ENCODE measurements around the gene LHFPL2. TPM values are rescaled to one million over a fixed set of nuclear protein-coding genes. Genes with fewer than 3 reads are reported as not detected.

LHFPL2 gene
- total RNA-seq, 1 donor from 2014 or later, result 42.1 TPM

DNA sequence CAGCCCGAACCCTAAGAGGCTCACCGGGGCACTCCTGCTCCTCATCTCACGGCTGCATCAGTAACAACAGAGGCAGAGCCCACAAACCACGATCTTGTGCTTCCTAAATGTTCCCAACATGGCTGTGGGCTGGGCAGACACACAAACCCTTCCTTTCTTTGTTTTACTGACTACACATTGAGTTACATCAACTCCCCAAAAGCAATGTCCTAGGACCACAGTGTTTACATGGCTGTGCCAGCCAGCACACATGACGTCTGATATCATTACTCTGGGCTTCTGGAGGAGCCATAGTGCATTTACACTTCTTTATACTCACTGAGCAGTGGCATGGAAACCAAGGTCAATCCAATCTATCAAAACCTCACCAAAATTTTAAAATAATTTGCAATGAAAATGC lies 101.4 kb downstream of the LHFPL2 start:
- H3K36me3 Mint-ChIP-seq, result peaks cover 10% of the 10 kb centered on the region
- no peak overlapping the region for H3K4me3 Mint-ChIP-seq
- H3K27me3 Mint-ChIP-seq (ENCODE audit: low read depth), result no peaks in the 10 kb centered on the region
- peak overlapping the region; percentile 43 for H3K27ac Mint-ChIP-seq
- DNase-seq (ENCODE audit: low spot score in 2 of 2, unreplicated experiment in 2 of 2), result no peak
- peaks cover 9% of the 10 kb centered on the region for H3K9me3 Mint-ChIP-seq
- TF ChIP-seq, protein P1, sequence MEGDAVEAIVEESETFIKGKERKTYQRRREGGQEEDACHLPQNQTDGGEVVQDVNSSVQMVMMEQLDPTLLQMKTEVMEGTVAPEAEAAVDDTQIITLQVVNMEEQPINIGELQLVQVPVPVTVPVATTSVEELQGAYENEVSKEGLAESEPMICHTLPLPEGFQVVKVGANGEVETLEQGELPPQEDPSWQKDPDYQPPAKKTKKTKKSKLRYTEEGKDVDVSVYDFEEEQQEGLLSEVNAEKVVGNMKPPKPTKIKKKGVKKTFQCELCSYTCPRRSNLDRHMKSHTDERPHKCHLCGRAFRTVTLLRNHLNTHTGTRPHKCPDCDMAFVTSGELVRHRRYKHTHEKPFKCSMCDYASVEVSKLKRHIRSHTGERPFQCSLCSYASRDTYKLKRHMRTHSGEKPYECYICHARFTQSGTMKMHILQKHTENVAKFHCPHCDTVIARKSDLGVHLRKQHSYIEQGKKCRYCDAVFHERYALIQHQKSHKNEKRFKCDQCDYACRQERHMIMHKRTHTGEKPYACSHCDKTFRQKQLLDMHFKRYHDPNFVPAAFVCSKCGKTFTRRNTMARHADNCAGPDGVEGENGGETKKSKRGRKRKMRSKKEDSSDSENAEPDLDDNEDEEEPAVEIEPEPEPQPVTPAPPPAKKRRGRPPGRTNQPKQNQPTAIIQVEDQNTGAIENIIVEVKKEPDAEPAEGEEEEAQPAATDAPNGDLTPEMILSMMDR (IDR thresholded peaks at IDR 0.05; ENCODE audit: unreplicated experiment), result no peak
- peaks cover 27% of the 10 kb centered on the region for H3K4me1 Mint-ChIP-seq

DNA sequence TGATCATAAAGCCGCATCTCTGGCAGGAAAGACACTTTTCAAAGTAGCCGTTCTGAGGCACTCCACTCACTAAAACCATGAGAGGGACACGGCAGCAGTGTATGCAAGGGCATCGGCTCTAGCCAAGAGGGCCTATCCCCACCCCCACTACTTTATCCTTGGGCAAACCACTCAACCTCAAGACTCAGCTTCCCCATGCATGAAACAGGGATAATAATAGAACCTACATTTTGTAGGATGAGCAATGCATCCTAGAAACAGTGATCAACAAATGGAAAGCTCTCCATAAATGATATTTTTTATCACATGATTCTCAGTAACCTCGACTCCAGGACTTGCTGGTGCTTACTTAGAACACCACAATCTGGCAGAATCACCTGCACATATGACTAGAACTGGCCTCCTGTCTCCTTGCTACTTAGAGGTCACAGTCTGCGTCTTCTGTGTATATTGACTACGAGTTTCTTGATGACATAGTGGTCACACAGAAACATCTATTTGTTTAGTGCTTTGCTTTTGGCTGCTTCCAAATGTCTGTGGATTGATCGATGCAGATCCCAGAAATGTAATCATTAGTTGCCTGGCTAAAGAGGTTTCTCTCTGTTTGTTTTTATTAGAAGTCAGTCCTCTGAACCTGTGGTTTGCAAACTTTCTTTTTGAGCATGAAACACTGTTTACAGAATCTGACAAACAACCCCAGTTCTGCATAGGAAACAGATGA lies 102.1 kb downstream of the LHFPL2 start:
- peaks cover 35% of the 10 kb centered on the region for H3K4me1 Mint-ChIP-seq
- H3K27ac Mint-ChIP-seq, result no peak overlapping the region
- H3K27me3 Mint-ChIP-seq (ENCODE audit: low read depth), result no peaks in the 10 kb centered on the region
- no peak overlapping the region for H3K4me3 Mint-ChIP-seq
- TF ChIP-seq, protein P1 (IDR thresholded peaks at IDR 0.05; ENCODE audit: unreplicated experiment), result no peak
- H3K36me3 Mint-ChIP-seq, result peaks cover 10% of the 10 kb centered on the region
- no peak for DNase-seq (ENCODE audit: low spot score in 2 of 2, unreplicated experiment in 2 of 2)
- peaks cover 9% of the 10 kb centered on the region for H3K9me3 Mint-ChIP-seq

DNA sequence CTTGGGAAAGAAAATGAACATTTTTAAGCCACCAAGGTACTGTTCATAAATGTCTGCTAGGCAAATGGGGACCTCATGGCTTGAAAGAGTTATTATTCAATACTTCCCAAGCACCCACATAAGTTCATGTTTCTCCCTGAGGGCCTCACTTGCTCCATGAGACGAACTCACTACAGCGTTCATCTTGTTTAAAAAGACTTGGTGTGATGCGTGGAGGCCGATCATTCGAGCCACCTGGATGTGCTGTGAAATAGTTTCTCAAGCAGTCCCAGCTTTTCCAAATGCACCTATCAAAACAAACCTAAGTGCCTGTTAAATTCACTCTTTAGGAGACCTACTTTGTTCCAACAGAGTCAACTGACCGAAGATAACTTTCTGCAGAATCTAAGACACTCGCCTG lies 103.2 kb downstream of the LHFPL2 start:
- Mint-ChIP-seq H3K27ac (no peak overlapping the region), H3K4me1 (peaks cover 44% of the 10 kb centered on the region), H3K27me3 (ENCODE audit: low read depth) (no peaks in the 10 kb centered on the region), H3K9me3 (peaks cover 9% of the 10 kb centered on the region), H3K36me3 (peaks cover 4% of the 10 kb centered on the region), H3K4me3 (no peak overlapping the region)
- TF ChIP-seq, protein P1 (IDR thresholded peaks at IDR 0.05; ENCODE audit: unreplicated experiment), result no peak
- no peak for DNase-seq (ENCODE audit: low spot score in 2 of 2, unreplicated experiment in 2 of 2)

DNA sequence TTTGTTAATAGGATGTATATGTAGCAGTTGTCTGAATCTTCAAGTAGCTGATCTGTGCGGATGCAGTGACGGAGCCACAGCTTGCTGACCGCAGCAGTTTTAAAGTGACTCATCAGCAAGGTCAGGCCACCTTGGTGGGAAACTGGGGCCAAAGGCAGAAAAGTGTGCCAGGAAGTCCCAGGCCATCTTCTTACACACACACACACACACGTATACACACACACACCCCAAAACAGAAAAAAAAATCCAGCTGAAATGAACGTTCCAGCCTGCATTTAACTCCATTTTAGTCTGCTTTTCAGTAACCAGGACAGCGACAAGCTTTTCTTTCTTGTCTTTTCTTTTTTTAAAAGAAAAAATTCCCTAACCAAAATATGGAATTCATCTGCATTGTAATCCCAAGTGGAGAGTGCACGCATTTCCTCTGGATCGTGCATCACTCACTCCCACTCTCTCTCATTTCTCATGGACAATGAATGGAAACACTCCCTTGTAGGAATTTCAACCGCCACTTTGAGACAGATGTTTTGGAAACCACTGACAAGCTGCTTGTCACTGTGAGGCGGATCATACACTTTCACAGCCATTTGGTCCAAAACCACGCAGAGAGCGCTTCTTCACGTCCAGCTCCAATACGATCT lies 103.9 kb downstream of the LHFPL2 start:
- H3K4me1 Mint-ChIP-seq, result peaks cover 50% of the 10 kb centered on the region
- H3K36me3 Mint-ChIP-seq, result no peaks in the 10 kb centered on the region
- TF ChIP-seq, protein P1 (IDR thresholded peaks at IDR 0.05; ENCODE audit: unreplicated experiment), result no peak
- H3K4me3 Mint-ChIP-seq, result no peak overlapping the region
- H3K27ac Mint-ChIP-seq, result peak overlapping the region; percentile 71
- peaks cover 2% of the 10 kb centered on the region for H3K9me3 Mint-ChIP-seq
- no peak for DNase-seq (ENCODE audit: low spot score in 2 of 2, unreplicated experiment in 2 of 2)
- no peaks in the 10 kb centered on the region for H3K27me3 Mint-ChIP-seq (ENCODE audit: low read depth)

DNA sequence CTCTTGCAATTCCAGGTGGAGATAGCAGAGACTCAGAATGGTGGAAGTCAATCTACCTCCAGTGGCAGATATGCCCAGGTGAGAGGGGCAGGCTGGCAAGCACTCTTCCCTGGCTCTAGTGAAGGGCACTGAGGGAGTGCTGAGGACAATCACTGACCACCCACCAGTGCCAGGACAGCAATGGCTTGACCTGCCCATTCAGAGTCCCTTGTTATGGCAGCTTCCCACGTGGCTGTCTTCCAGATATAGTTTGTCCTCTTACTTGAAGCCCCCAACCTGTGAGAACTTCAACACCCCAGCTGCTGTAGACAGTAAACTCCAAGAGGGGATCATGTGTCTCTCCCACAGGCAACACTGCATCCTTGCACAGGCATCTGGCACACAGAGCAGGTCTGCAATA lies 104.7 kb downstream of the LHFPL2 start:
- Mint-ChIP-seq H3K36me3 (no peaks in the 10 kb centered on the region), H3K9me3 (no peaks in the 10 kb centered on the region), H3K4me3 (no peak overlapping the region), H3K27me3 (ENCODE audit: low read depth) (no peaks in the 10 kb centered on the region), H3K4me1 (peaks cover 52% of the 10 kb centered on the region), H3K27ac (no peak overlapping the region)
- TF ChIP-seq, protein P1 (IDR thresholded peaks at IDR 0.05; ENCODE audit: unreplicated experiment), result no peak
- DNase-seq (ENCODE audit: low spot score in 2 of 2, unreplicated experiment in 2 of 2), result no peak

Data from mesothelial cell of epicardium (in vitro differentiated cells).